Stimulated activated CD8-positive, alpha-beta memory T cell treated with anti-CD3 and anti-CD28 coated beads, Interleukin-4, amount 100 ng/mL, for 24 hours (primary cell): Measurements from ENCODE around the gene PDCD1.
"Not testable (repeated sequence)": the region's sequence is repeated elsewhere in the genome, so short reads cannot be mapped to it uniquely, and the experiment has no call there.

Experiments used
- DNase-seq: peaks from one replicate; pipeline ENCODE4 v3.0.0-alpha.2; 2020; ENCODE audit warnings: low read depth

Gene PDCD1

GRCh38 chr2:241833756-241834526 lies 24.8 kb downstream of the PDCD1 start:
- not testable (repeated sequence) for DNase-seq

GRCh38 chr2:241833101-241833663 lies 25.5 kb downstream of the PDCD1 start:
- DNase-seq: no peak

GRCh38 chr2:241827394-241827793 lies 31.3 kb downstream of the PDCD1 start:
- DNase-seq: no peak

- DNase-seq: not testable (repeated sequence)
These were observed 34.9 kb downstream of the PDCD1 start for GRCh38 chr2:241823531-241824437.

GRCh38 chr2:241822264-241822623 lies 36.5 kb downstream of the PDCD1 start:
- no peak for DNase-seq

- DNase-seq: no peak
These were observed 37.0 kb downstream of the PDCD1 start for GRCh38 chr2:241821460-241822263.

- DNase-seq: no peak
These were observed 37.9 kb downstream of the PDCD1 start for GRCh38 chr2:241820625-241821384.

GRCh38 chr2:241819947-241820624 lies 38.6 kb downstream of the PDCD1 start:
- not testable (repeated sequence) for DNase-seq

- no peak for DNase-seq
These were observed 39.8 kb downstream of the PDCD1 start for GRCh38 chr2:241818943-241819270.

GRCh38 chr2:241818229-241818942 lies 40.3 kb downstream of the PDCD1 start:
- no peak for DNase-seq

GRCh38 chr2:241817821-241818215 lies 40.9 kb downstream of the PDCD1 start:
- not testable (repeated sequence) for DNase-seq

- no peak for DNase-seq
These were observed 41.4 kb downstream of the PDCD1 start for GRCh38 chr2:241817126-241817820.

- no peak for DNase-seq
These were observed 42.1 kb downstream of the PDCD1 start for GRCh38 chr2:241816431-241817121.

- no peak for DNase-seq
These were observed 42.9 kb downstream of the PDCD1 start for GRCh38 chr2:241815477-241816430.

GRCh38 chr2:241814643-241815476 lies 43.8 kb downstream of the PDCD1 start:
- no peak for DNase-seq

GRCh38 chr2:241814393-241814642 lies 44.4 kb downstream of the PDCD1 start:
- DNase-seq: no peak
